ENCODE data around the gene PGM5.

The PGM5 gene

GRCh38 chr9:68495247-68495646 lies 138.8 kb downstream of the PGM5 start:
- DNase-seq (ENCODE audit: low read depth, low spot score): no peak

GRCh38 chr9:68496356-68496755 lies 139.9 kb downstream of the PGM5 start:
- DNase-seq (ENCODE audit: low read depth, low spot score): no peak

DNA sequence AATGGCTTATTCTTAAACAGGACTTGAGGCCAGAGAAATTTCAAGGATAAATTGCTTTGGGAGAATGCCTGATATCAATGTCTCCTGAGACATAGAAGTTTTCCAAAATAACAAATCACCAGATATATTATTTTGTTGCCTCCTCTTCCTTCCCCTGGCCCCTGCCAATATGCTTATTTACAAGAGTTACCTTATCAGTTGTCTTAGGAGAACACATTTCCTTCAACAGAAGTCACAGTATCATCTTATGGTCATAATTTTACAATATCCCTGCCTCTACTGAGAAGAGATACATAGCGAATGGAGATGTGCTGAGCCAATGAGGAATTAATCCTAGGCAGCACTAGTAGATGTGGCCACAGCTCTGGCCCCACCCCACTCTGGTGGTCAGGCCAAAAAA lies 141.2 kb downstream of the PGM5 start:
- no peak for DNase-seq (ENCODE audit: low read depth, low spot score)

- DNase-seq (ENCODE audit: low read depth, low spot score): no peak
These were observed 142.4 kb downstream of the PGM5 start for GRCh38 chr9:68498816-68499215.

DNA sequence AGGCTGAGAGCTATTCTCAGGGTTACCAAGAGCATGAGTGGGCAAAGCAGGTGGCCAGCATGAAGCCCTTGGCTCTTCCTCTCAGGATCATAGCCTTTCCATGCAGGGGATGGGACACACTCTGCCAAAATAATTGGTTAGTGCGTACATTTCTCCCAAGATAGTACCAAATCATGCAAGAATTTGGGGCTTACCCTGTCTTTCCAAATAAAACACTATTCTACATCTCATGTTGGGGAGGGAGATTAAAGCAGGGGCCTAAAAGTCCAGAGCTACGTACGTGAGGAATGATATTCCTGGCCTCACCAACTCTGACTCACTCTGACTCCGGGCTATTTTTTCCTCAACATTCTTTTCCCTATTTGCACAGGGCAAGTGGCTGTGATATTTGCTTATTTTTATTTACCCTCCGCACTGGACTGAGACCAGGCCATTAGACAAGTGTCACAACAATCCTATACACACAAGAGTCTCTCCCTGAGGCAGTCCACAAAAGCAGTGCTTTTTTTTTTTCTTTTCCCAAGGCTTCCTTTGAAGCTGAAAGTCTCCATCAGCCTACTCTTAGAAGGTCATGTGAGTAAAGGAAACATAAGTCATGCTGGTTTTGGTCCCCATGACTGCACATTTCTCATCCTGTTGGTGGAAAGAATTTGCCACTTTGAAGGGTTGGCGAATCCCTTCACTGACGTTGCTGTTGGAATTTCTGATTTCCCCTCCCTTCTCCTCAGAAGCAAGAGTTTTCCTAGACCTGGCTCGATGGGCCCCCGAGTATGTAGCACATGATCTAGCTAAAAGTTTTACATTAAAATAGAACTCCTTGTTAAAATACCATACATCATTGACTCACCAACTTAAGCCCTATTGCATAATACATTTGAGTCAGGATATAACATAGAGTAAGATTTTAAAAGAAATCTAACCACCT lies 144.3 kb downstream of the PGM5 start:
- no peak for DNase-seq (ENCODE audit: low read depth, low spot score)

DNA sequence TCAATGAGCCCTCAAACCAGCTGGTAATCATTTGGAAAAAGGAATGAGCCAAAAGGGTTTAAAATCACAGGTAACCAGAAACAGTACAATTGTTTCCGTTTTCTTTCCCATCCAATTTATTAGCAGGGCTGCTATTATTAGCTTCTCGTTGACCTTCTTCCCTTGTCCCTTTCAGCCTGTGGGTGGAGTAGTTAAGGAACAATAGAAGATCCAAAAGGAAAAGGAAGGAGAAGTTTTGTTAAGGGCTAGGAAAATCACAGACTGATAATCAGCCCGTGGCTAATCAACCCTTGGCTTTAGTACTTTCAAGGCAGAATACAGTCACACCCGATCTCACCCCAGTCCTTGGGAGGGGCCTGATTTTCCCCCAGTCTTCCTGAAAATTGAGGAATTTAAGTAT lies 145.9 kb downstream of the PGM5 start:
- no peak for DNase-seq (ENCODE audit: low read depth, low spot score)

GRCh38 chr9:68505681-68506409 lies 149.4 kb downstream of the PGM5 start:
- DNase-seq (ENCODE audit: low read depth, low spot score): no peak

DNA sequence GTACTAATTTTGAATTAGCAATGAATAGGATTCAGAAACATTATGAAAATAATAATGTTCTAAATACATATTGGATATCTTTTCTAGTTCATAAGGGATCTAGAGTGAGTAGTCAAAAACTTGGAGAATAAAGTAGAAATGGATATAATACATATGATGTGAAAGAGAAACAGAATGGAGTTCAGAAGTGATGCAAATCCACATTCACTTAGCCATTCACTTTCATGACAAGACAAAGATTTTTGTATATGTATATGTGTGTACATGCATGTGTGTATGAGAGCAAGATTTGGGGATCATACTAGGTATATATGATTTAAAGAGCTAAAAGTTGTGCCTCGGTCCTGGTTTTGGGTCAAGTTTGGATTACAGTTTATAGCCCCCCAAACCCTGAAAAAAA lies 150.1 kb downstream of the PGM5 start:
- no peak for DNase-seq (ENCODE audit: low read depth, low spot score)

DNA sequence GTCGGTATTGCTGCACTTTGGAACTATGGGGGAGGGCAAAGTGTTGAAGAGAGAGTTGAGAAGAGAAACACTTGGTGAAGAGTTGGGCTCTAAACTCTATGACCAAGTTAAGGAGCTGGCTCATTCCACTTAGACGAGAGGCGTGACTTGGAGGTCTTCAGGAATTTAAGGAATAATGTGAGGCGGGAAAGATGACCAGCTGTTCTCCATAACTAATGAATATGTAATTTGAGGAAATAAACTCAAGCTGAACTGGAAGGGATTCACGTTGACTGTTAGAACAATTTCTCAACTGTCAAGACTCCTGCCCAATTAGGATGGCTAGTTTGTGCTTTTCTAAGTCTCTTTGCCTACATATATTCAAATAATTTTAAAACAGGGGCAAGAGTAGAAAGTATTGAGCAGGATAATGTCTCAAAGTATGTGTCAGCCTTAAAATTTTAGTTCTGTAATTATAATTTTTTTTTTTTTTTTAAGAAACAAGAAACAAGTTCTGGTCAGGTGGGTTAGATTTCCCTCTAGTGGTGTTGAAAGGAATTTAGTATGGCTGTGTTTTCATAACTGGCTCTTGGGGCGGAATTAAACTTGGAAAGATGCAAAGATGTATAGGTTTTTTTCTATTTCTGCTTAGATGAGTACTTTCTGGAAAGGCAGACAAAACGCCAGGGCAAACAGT lies 150.9 kb downstream of the PGM5 start:
- no peak for DNase-seq (ENCODE audit: low read depth, low spot score)

DNA sequence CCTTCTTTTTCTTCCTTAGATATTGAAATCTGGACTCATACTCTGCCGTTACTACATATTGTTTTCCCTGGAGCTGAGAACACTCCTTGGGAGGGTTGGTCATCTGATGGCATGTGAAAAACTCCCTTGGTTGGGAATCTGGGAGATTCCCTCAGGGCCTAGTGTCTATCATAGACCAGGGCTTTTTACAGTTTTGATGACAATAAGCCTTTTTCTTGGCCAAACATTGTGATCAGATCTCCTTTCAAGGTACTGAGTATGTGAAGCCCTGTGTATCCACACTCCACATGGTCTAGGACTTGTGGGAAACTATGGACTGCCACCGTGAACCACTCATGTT lies 151.4 kb downstream of the PGM5 start:
- DNase-seq (ENCODE audit: low read depth, low spot score): no peak

GRCh38 chr9:68508547-68508946 lies 152.1 kb downstream of the PGM5 start:
- DNase-seq (ENCODE audit: low read depth, low spot score): no peak

DNA sequence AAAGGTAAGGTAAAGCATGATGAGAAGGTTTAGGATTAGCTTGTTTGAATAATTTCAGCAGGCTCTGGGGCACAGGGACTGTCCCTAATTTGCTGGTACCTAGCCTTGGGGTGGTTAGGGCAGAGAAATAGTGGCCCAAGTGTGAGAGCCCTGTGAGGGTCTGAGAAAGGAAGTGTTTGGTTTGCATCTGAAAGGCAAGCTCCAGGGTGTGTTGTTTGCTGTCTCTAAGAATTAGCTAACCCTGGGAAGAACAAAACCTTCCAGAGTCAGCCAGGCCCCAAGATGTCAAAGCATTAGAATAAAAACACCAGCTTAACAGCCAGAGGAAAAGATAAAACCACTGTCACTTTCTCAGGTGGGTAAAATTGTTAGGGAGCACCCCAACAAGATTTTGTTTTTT lies 153.3 kb downstream of the PGM5 start:
- DNase-seq (ENCODE audit: low read depth, low spot score): no peak

GRCh38 chr9:68513385-68513784 lies 157.0 kb downstream of the PGM5 start:
- DNase-seq (ENCODE audit: low read depth, low spot score): no peak

- DNase-seq (ENCODE audit: low read depth, low spot score): no peak
These were observed 157.6 kb downstream of the PGM5 start for GRCh38 chr9:68513981-68514380.

- no peak for DNase-seq (ENCODE audit: low read depth, low spot score)
These were observed 159.1 kb downstream of the PGM5 start for GRCh38 chr9:68515326-68516017.

- no peak for DNase-seq (ENCODE audit: low read depth, low spot score)
These were observed 165.7 kb downstream of the PGM5 start for GRCh38 chr9:68522131-68522530.

- no peak for DNase-seq (ENCODE audit: low read depth, low spot score)
These were observed 166.5 kb downstream of the PGM5 start for GRCh38 chr9:68522954-68523353.

GRCh38 chr9:68523367-68523936 lies 167.0 kb downstream of the PGM5 start:
- DNase-seq (ENCODE audit: low read depth, low spot score): no peak

DNA sequence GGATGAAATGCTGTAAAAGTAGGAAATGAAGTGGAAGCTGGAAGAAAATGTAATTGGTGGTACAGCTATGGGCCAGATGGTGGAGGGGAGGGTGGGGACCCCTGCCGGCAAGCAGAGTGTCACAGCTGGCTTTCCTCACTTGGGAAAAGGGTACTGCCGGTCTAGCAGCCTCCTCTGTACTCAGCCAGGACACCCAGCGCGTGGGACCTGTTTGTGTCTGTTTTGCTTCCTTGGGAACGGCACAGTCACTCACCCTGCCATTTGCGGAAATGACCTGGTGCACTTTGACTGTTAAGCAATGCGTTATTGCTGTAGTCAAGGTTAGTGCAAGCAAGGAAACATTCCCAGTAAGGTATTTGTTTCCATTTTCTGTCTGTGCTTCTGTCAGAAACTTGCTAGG lies 174.2 kb downstream of the PGM5 start:
- DNase-seq (ENCODE audit: low read depth, low spot score): no peak

DNA sequence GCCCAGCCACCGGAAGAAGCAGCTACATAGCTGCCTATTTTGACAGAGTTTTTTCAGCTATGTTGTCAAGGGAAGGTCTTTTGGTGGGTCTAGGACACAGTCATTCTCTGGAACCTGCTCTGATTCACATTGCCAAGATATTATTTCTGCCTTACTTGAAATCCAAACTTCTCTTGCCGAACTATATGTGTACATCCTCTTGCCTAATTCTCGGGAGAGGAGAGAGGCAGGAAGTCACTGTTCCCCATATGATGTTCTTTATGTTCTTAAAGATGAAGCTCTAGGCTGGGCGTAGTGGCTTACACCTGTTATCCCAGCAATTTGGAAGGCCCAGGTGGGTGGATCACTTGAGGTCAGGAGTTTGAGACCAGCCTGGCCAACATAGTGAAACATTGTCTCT lies 175.7 kb downstream of the PGM5 start:
- DNase-seq (ENCODE audit: low read depth, low spot score): no peak

DNA sequence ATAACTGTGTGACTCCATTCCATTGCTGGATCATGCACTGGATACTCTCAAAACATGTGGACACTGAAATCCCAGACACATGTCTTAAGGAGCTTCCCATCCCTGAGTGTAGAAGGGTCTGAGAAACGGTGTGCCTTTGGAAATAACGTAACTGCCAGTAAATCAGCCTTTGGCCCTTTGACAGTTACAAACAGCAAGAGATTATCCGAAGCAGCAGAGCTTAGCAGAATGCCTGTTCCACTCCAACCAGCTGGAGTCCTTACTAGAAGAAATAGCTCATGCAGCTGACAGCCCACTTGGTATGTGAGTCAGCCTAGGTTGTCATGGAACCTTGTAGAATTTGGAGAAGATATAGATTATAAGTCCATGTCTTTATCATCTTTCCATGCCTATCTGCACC lies 177.3 kb downstream of the PGM5 start:
- no peak for DNase-seq (ENCODE audit: low read depth, low spot score)
